IMR-90 (cell line): ENCODE results near the gene PGLYRP2. TPM values are rescaled to one million over a fixed set of nuclear protein-coding genes. Genes with fewer than 3 reads are reported as not detected.

Source experiments
- ATAC-seq: fragments of 200-7000 bp; cut with Tn5 transposase; 2 replicates; pipeline ENCODE4 v1.9.1; 2020; ENCODE audit warnings: low read depth, mild to moderate bottlenecking, moderate library complexity
- BruUV-seq: library from RNA; stranded (reverse); fragments of 400-500 nt; replicated peaks from 2 replicates; lab custom pipeline; 2021; lab: Mats Ljungman, UMichigan
- CTCF ChIA-PET: fragments of 300-600 bp; formaldehyde crosslinking; extraction: SDS; loops from one replicate; lab custom pipeline; 2021; ENCODE audit warnings: antibody characterized with exemption; lab: Yijun Ruan, JAX
- POLR2A ChIA-PET: fragments of 300-600 bp; sonication (Branson Sonifier 250); formaldehyde crosslinking; loops from one replicate; lab custom pipeline; 2022; ENCODE audit warnings: antibody characterized with exemption; ENCODE audit not compliant: unreplicated experiment; lab: Charles Lee
- DNase-seq: peaks from one replicate; pipeline ENCODE4 v3.0.0; 2013
- H2AFZ ChIP-seq: replicated peaks from 2 replicates; pipeline ENCODE3; 2013; ENCODE audit warnings: low read length, mild to moderate bottlenecking; ENCODE audit not compliant: poor library complexity
- H2AK5ac ChIP-seq: 2 replicates; pipeline ENCODE4 v1.6.1; 2013; ENCODE audit warnings: low read depth, low read length, inconsistent platforms
- H2AK9ac ChIP-seq: replicated peaks from 2 replicates; pipeline ENCODE3; 2013; ENCODE audit warnings: mild to moderate bottlenecking, low read depth, low read length, moderate library complexity; ENCODE audit not compliant: poor library complexity
- H2BK120ac ChIP-seq: 2 replicates; pipeline ENCODE4 v1.6.1; 2013; ENCODE audit warnings: low read depth, low read length, inconsistent platforms
- H2BK15ac ChIP-seq: 3 replicates; pipeline ENCODE4 v1.6.1; 2013; ENCODE audit warnings: low read depth, low read length, inconsistent platforms
- H2BK20ac ChIP-seq: 2 replicates; pipeline ENCODE4 v1.6.1; 2013; ENCODE audit warnings: low read depth, mild to moderate bottlenecking, inconsistent platforms, low read length, moderate library complexity
- H2BK5ac ChIP-seq: 2 replicates; pipeline ENCODE4 v1.6.1; 2013; ENCODE audit warnings: mild to moderate bottlenecking, low read depth, low read length, inconsistent platforms; ENCODE audit not compliant: poor library complexity, severe bottlenecking
- H3K14ac ChIP-seq: replicated peaks from 2 replicates; pipeline ENCODE4 v1.6.1; 2013; ENCODE audit warnings: low read depth, low read length, inconsistent platforms
- H3K18ac ChIP-seq: 2 replicates; pipeline ENCODE4 v1.6.1; 2013; ENCODE audit warnings: low read depth, low read length, control low read depth
- H3K23ac ChIP-seq: 2 replicates; pipeline ENCODE4 v1.6.1; 2013; ENCODE audit warnings: low read depth, low read length, inconsistent platforms
- H3K27ac ChIP-seq: 2 replicates; pipeline ENCODE4 v1.5.1; 2013; ENCODE audit warnings: mild to moderate bottlenecking, control low read depth, low read length; ENCODE audit not compliant: insufficient read depth
- H3K27me3 ChIP-seq: 2 replicates; pipeline ENCODE4 v1.6.1; 2013; ENCODE audit warnings: low read length; ENCODE audit not compliant: control insufficient read depth, insufficient read depth
- H3K36me3 ChIP-seq: 2 replicates; pipeline ENCODE4 v1.6.1; 2013; ENCODE audit warnings: low read length, mixed read lengths; ENCODE audit not compliant: control insufficient read depth, insufficient read depth
- H3K4ac ChIP-seq: 2 replicates; pipeline ENCODE4 v1.6.1; 2013; ENCODE audit warnings: low read depth, low read length, inconsistent platforms
- H3K4me1 ChIP-seq: 2 replicates; pipeline ENCODE4 v1.6.1; 2013; ENCODE audit warnings: low read length, mixed read lengths; ENCODE audit not compliant: control insufficient read depth, insufficient read depth
- H3K4me2 ChIP-seq: 2 replicates; pipeline ENCODE4 v1.6.1; 2013; ENCODE audit warnings: low read depth, mild to moderate bottlenecking, control low read depth, low read length, moderate library complexity
- H3K4me3 ChIP-seq: 2 replicates; pipeline ENCODE4 v1.5.1; 2013; ENCODE audit warnings: low read depth, mild to moderate bottlenecking, control low read depth, low read length, moderate library complexity; ENCODE audit not compliant: insufficient read depth
- H3K56ac ChIP-seq: 2 replicates; pipeline ENCODE4 v1.6.1; 2013; ENCODE audit warnings: low read length, inconsistent platforms; ENCODE audit not compliant: insufficient read depth; ENCODE audit errors: extremely low read depth
- H3K79me1 ChIP-seq, 2 experiments: 2 replicates each; pipeline ENCODE4 v1.6.1; 2013; ENCODE audit warnings: low read length in 2 of 2, inconsistent platforms in 1 of 2, low read depth in 1 of 2
- H3K9ac ChIP-seq: 2 replicates; pipeline ENCODE4 v1.6.1; 2013; ENCODE audit warnings: low read depth, low read length, control low read depth
- H3K9me1 ChIP-seq: 2 replicates; pipeline ENCODE4 v1.6.1; 2013; ENCODE audit warnings: low read length, inconsistent platforms; ENCODE audit not compliant: insufficient read depth
- H3K9me3 ChIP-seq: 2 replicates; pipeline ENCODE4 v1.6.1; 2013; ENCODE audit warnings: low read length; ENCODE audit not compliant: control insufficient read depth, insufficient read depth
- H4K20me1 ChIP-seq: 2 replicates; pipeline ENCODE4 v1.6.1; 2013; ENCODE audit warnings: low read length, inconsistent platforms; ENCODE audit not compliant: insufficient read depth
- H4K5ac ChIP-seq: 2 replicates; pipeline ENCODE4 v1.6.1; 2013; ENCODE audit warnings: mild to moderate bottlenecking, low read depth, low read length, control low read depth
- H4K8ac ChIP-seq, 2 experiments: 2 replicates each; pipeline ENCODE4 v1.6.1; 2013; ENCODE audit warnings: low read depth in 2 of 2, low read length in 2 of 2, control low read depth in 1 of 2, inconsistent platforms in 1 of 2
- H4K91ac ChIP-seq: 2 replicates; pipeline ENCODE4 v1.6.1; 2013; ENCODE audit warnings: low read depth, low read length, inconsistent platforms; ENCODE audit not compliant: insufficient read depth
- BHLHE40 ChIP-seq: fragments of 150-350 bp; IDR thresholded peaks from 2 replicates; pipeline ENCODE4 v1.6.1; 2016; ENCODE audit warnings: mild to moderate bottlenecking, low read depth, low read length
- CEBPB ChIP-seq: IDR thresholded peaks from 2 replicates; pipeline ENCODE4 v1.6.1; 2012; ENCODE audit warnings: low read depth, low read length, improper control_type of control experiment
- CTCF ChIP-seq: conservative IDR thresholded peaks from 2 replicates; pipeline ENCODE4 v1.5.1; 2012; ENCODE audit warnings: mild to moderate bottlenecking, low read depth, low read length, improper control_type of control experiment
- FOS ChIP-seq: fragments of 150-350 bp; IDR thresholded peaks from 2 replicates; pipeline ENCODE4 v1.6.1; 2016; ENCODE audit warnings: low read depth, low read length
- MAFK ChIP-seq: IDR thresholded peaks from 2 replicates; pipeline ENCODE4 v1.6.1; 2012; ENCODE audit warnings: low read depth, low read length, improper control_type of control experiment
- MAZ ChIP-seq: IDR thresholded peaks from 2 replicates; pipeline ENCODE4 v1.6.1; 2012; ENCODE audit warnings: low read depth, mild to moderate bottlenecking, low read length, improper control_type of control experiment, moderate library complexity, borderline replicate concordance
- MXI1 ChIP-seq: IDR thresholded peaks from 2 replicates; pipeline ENCODE4 v1.6.1; 2012; ENCODE audit warnings: low read depth, mild to moderate bottlenecking, low read length, moderate library complexity, borderline replicate concordance
- NFE2L2 ChIP-seq: fragments of 150-350 bp; IDR thresholded peaks from 2 replicates; pipeline ENCODE4 v1.6.1; 2016; ENCODE audit warnings: low read depth, mild to moderate bottlenecking, low read length
- POLR2A ChIP-seq: IDR thresholded peaks from 2 replicates; pipeline ENCODE4 v1.6.1; 2012; ENCODE audit warnings: mild to moderate bottlenecking, low read depth, low read length
- RAD21 ChIP-seq: IDR thresholded peaks from 2 replicates; pipeline ENCODE4 v1.6.1; 2012; ENCODE audit warnings: low read length, improper control_type of control experiment
- RCOR1 ChIP-seq: IDR thresholded peaks from 2 replicates; pipeline ENCODE4 v1.6.1; 2012; ENCODE audit warnings: mild to moderate bottlenecking, low read length, improper control_type of control experiment; ENCODE audit not compliant: insufficient replicate concordance
- RFX5 ChIP-seq: IDR thresholded peaks from 2 replicates; pipeline ENCODE4 v1.8.0; 2012; ENCODE audit warnings: low read depth, mild to moderate bottlenecking, low read length, moderate library complexity
- SMC3 ChIP-seq: fragments of 150-350 bp; IDR thresholded peaks from 2 replicates; pipeline ENCODE4 v1.6.1; 2016; ENCODE audit warnings: low read depth, mild to moderate bottlenecking, antibody characterized with exemption, low read length, moderate library complexity
- WGBS, 2 experiments: methylation state at CpG; one replicate each; pipeline versions ENCODE4 v1.1.5 to v1.1.7; 2013; ENCODE audit warnings: missing lambda C conversion rate in 2 of 2; ENCODE audit not compliant: insufficient read length in 1 of 2; ENCODE audit errors: extremely low coverage in 2 of 2; 5-methylcytosine and 5-hydroxymethylcytosine counted together
- dilution Hi-C: fragments of 300-500 bp; cut with HindIII; formaldehyde crosslinking; loops from one replicate; pipeline ENCODE4 v1.14.3; 2018; ENCODE audit warnings: low sequenced_read_pairs; ENCODE audit not compliant: unreplicated experiment
- in situ Hi-C: fragments of 300-500 bp; cut with MboI; formaldehyde crosslinking; loops from 3 replicates; pipeline ENCODE4 v1.14.3; 2019; ENCODE audit warnings: low sequenced_read_pairs, inconsistent platforms, mixed read lengths
- intact Hi-C: fragments of 100-400 bp; cut with micrococcal nuclease; formaldehyde crosslinking; loops from 2 replicates; pipeline ENCODE4 v1.10.0; 2022
- polyA plus RNA-seq, 3 experiments: library from polyadenylated mRNA; depleted of rRNA; stranded (reverse); fragments of >200 nt; gene quantifications; 2 replicates each; pipeline ENCODE4 v1.2.3, GENCODE V29; 2012; ENCODE audit warnings: low replicate concordance in 1 of 3
- total RNA-seq: library from RNA; depleted of rRNA; stranded (reverse); fragments of >200 nt; gene quantifications from 2 replicates; pipeline ENCODE4 v1.2.3, GENCODE V29; 2012
- TF ChIP-seq, protein P1 (sequence below): fragments of 150-350 bp; IDR thresholded peaks from 2 replicates; pipeline ENCODE4 v1.6.1; 2017; ENCODE audit warnings: mild to moderate bottlenecking, antibody characterized with exemption, low read length, low read depth

PGLYRP2 gene
- total and polyA plus RNA-seq, 2 of the 4 experiments (the other 2 are of a cell fraction) = not detected

DNA sequence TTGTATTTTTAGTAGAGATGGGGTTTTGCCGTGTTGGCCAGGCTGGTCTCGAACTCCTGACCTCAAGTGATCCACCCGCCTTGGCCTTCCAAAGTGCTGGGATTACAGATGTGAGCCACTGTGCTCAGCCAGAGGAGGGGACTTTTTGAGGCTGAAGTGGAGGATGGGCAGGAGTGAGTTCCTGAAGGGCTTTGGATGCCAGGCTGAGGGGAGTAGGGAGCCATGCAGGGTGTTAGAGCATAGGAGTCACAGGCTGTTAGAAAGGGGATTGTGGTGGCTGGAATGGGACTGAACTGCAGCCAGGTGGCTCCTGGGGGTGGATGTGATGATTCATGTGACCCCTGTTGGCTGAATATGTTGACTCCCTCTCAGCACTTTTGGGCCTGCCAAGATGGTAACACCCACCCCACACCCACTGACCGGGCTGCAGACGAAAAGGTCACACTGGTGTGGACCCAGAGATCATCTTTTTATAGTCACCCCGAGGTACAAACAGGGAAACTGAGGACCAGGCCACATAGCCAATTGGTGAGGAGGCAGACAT, 40.2 kb upstream of the PGLYRP2 start:
- dilution Hi-C loops (no loop called here), in situ Hi-C loops (no loop called here), intact Hi-C loops (no loop called here)
- Histone ChIP-seq H3K14ac (no peak overlapping the region), H3K4me1 (no peaks in the 10 kb centered on the region), H3K18ac (no peak overlapping the region), H3K4me2 (no peak overlapping the region), H3K36me3 (no peaks in the 10 kb centered on the region), H3K9ac (no peak overlapping the region), H3K23ac (no peak overlapping the region), H2BK15ac (no peak overlapping the region), H3K9me3 (peaks cover 8% of the 10 kb centered on the region), H2BK20ac (no peak overlapping the region), H3K56ac (no peak overlapping the region), H2BK120ac (no peak overlapping the region), H4K20me1 (no peaks in the 10 kb centered on the region), H3K4ac (no peak overlapping the region), H3K27me3 (no peaks in the 10 kb centered on the region), H3K4me3 (no peak overlapping the region), H2AK9ac (no peak overlapping the region), H3K79me1 (no peaks in the 10 kb centered on the region), H2BK5ac (no peak overlapping the region), H3K27ac (no peak overlapping the region), H2AK5ac (no peak overlapping the region), H2AFZ (no peak overlapping the region), H4K91ac (no peak overlapping the region), H4K5ac (no peak overlapping the region), H4K8ac (no peak overlapping the region), H3K9me1 (no peaks in the 10 kb centered on the region)
- no peak for TF ChIP-seq FOS
- no peak for TF ChIP-seq RFX5
- TF ChIP-seq SMC3 = no peak
- TF ChIP-seq MAFK = no peak
- no peak for TF ChIP-seq NFE2L2
- no peak for TF ChIP-seq MAZ
- no peak for TF ChIP-seq RAD21
- no peak for TF ChIP-seq RCOR1
- no peak for TF ChIP-seq MXI1
- no peak for TF ChIP-seq BHLHE40
- TF ChIP-seq, protein P1, sequence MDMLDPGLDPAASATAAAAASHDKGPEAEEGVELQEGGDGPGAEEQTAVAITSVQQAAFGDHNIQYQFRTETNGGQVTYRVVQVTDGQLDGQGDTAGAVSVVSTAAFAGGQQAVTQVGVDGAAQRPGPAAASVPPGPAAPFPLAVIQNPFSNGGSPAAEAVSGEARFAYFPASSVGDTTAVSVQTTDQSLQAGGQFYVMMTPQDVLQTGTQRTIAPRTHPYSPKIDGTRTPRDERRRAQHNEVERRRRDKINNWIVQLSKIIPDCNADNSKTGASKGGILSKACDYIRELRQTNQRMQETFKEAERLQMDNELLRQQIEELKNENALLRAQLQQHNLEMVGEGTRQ = no peak
- TF ChIP-seq CTCF = no peak
- TF ChIP-seq CEBPB = no peak
- TF ChIP-seq POLR2A = no peak
- BruUV-seq = no TSS peak
- WGBS, 2 experiments = 82% methylated on average over 2 of the region's 6 CpGs; no CpG with 5 or more reads in 1 of the 2 experiments
- CTCF ChIA-PET = no interaction called here
- DNase-seq (no peak), ATAC-seq (no peak)
- POLR2A ChIA-PET = no interaction called here
